ENCODE measurements around the gene ANKRD40CL.

The ANKRD40CL gene

GRCh38 chr17:50749245-50749644 lies 18.1 kb downstream of the ANKRD40CL start:
- no peak overlapping the region for H3K4me3 ChIP-seq (replicated peaks; ENCODE audit: low read depth, low read length)
- DNase-seq (ENCODE audit: extremely low read depth, low read depth): no peak
- no peak for TF ChIP-seq CTCF (IDR thresholded peaks at IDR 0.05; ENCODE audit: low read depth, low read length, missing control alignments)

GRCh38 chr17:50745631-50746030 lies 21.7 kb downstream of the ANKRD40CL start:
- no peak for DNase-seq (ENCODE audit: extremely low read depth, low read depth)
- no peak overlapping the region for H3K4me3 ChIP-seq (replicated peaks; ENCODE audit: low read depth, low read length)
- no peak for TF ChIP-seq CTCF (IDR thresholded peaks at IDR 0.05; ENCODE audit: low read depth, low read length, missing control alignments)

GRCh38 chr17:50739098-50739497 lies 28.2 kb downstream of the ANKRD40CL start:
- H3K4me3 ChIP-seq (replicated peaks; ENCODE audit: low read depth, low read length): no peak overlapping the region

GRCh38 chr17:50737118-50737698 lies 30.1 kb downstream of the ANKRD40CL start:
- TF ChIP-seq CTCF (IDR thresholded peaks at IDR 0.05; ENCODE audit: low read depth, low read length, missing control alignments): no peak
- no peak overlapping the region for H3K4me3 ChIP-seq (replicated peaks; ENCODE audit: low read depth, low read length)
- DNase-seq (ENCODE audit: extremely low read depth, low read depth): no peak

More at GRCh38 chr17:50739098-50739497, 28.2 kb downstream of the ANKRD40CL start:
- no peak for TF ChIP-seq CTCF (IDR thresholded peaks at IDR 0.05; ENCODE audit: low read depth, low read length, missing control alignments)
- no peak for DNase-seq (ENCODE audit: extremely low read depth, low read depth)

- DNase-seq (ENCODE audit: extremely low read depth, low read depth): no peak
- H3K4me3 ChIP-seq (replicated peaks; ENCODE audit: low read depth, low read length): no peak overlapping the region
- no peak for TF ChIP-seq CTCF (IDR thresholded peaks at IDR 0.05; ENCODE audit: low read depth, low read length, missing control alignments)
These were observed 32.0 kb downstream of the ANKRD40CL start for GRCh38 chr17:50735287-50735686.

GRCh38 chr17:50731575-50732460 lies 35.5 kb downstream of the ANKRD40CL start:
- no peak for TF ChIP-seq CTCF (IDR thresholded peaks at IDR 0.05; ENCODE audit: low read depth, low read length, missing control alignments)
- no peak overlapping the region for H3K4me3 ChIP-seq (replicated peaks; ENCODE audit: low read depth, low read length)
- DNase-seq (ENCODE audit: extremely low read depth, low read depth): no peak

Data from HFF-Myc (cell line).